COR-L47 (cell line): ENCODE measurements around the gene DMRTC2.

Source experiments
- DNase-seq: peaks from one replicate; lab custom pipeline; 2025; lab: John Stamatoyannopoulos, UW

Gene DMRTC2

GRCh38 chr19:41890936-41891335, 46.1 kb downstream of the DMRTC2 start:
- DNase-seq, result no peak

- no peak for DNase-seq
Measured at GRCh38 chr19:41892173-41892902, 47.5 kb downstream of the DMRTC2 start.

- DNase-seq, result no peak
Measured at GRCh38 chr19:41893899-41894298, 49.1 kb downstream of the DMRTC2 start.

- no peak for DNase-seq
Measured at GRCh38 chr19:41894350-41894749, 49.5 kb downstream of the DMRTC2 start.

GRCh38 chr19:41895745-41896580, 51.1 kb downstream of the DMRTC2 start:
- DNase-seq, result no peak

GRCh38 chr19:41896581-41896942, 51.7 kb downstream of the DMRTC2 start:
- no peak for DNase-seq

- DNase-seq, result no peak
Measured at GRCh38 chr19:41897181-41897580, 52.3 kb downstream of the DMRTC2 start.

GRCh38 chr19:41897820-41898219, 53.0 kb downstream of the DMRTC2 start:
- no peak for DNase-seq

GRCh38 chr19:41898235-41898634, 53.4 kb downstream of the DMRTC2 start:
- DNase-seq, result no peak
